Measurements from ENCODE around the gene CD320.

CD320 gene

DNA sequence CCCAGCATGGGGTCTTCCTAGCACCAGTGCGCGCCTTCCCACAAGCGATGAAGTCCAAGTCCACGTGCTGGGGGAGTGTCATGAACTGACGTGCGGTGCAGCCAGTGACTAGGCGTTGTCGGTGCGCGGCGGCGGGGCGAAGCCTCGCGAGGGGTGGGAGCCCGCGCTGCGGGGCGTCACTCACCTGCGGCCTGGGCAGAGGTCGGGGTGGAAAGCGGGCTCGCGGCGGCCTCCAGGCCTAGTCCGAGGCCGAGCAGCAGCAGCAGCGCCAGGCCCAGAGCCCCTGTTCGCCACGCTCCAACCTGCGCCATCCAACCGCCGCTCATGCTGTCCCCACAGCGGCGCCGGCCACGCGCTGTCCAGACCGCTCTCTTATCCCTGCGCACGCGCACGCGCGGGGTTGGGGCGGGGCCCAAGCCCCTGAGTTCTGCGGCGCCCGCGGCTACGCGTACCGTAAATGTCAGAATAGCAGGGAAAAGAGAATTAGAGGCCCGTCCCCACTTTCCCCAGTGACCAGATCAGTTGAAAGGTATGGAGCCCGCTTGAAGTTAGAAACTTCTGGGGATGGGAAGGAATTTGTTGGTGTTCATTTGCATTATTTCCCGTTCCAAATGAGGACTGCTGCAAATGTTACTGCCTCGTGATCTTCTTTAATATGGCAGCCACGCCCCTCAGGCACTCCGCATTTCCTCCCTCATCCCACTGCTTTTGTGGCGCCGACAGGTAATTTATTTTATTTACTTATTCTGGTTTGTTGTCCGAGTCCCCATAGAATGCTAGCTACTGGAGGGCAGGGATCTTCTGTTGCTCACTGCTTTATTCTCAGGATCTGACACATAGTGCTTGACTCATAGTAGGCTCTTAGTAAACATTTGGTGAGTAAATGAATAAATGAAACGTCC is at the start of gene CD320 (continued):
- TF ChIP-seq, protein P1, sequence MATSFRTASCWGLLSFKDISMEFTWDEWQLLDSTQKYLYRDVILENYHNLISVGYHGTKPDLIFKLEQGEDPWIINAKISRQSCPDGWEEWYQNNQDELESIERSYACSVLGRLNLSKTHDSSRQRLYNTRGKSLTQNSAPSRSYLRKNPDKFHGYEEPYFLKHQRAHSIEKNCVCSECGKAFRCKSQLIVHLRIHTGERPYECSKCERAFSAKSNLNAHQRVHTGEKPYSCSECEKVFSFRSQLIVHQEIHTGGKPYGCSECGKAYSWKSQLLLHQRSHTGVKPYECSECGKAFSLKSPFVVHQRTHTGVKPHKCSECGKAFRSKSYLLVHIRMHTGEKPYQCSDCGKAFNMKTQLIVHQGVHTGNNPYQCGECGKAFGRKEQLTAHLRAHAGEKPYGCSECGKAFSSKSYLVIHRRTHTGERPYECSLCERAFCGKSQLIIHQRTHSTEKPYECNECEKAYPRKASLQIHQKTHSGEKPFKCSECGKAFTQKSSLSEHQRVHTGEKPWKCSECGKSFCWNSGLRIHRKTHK (tag by site-specific recombination; IDR thresholded peaks at IDR 0.05) = no peak
- no peak for TF ChIP-seq ZNF302 (tag by site-specific recombination; IDR thresholded peaks at IDR 0.05; ENCODE audit: low read depth)
- no peak for TF ChIP-seq ZNF16 (tag by site-specific recombination; IDR thresholded peaks at IDR 0.05; ENCODE audit: low read depth)
- TF ChIP-seq, protein P2, sequence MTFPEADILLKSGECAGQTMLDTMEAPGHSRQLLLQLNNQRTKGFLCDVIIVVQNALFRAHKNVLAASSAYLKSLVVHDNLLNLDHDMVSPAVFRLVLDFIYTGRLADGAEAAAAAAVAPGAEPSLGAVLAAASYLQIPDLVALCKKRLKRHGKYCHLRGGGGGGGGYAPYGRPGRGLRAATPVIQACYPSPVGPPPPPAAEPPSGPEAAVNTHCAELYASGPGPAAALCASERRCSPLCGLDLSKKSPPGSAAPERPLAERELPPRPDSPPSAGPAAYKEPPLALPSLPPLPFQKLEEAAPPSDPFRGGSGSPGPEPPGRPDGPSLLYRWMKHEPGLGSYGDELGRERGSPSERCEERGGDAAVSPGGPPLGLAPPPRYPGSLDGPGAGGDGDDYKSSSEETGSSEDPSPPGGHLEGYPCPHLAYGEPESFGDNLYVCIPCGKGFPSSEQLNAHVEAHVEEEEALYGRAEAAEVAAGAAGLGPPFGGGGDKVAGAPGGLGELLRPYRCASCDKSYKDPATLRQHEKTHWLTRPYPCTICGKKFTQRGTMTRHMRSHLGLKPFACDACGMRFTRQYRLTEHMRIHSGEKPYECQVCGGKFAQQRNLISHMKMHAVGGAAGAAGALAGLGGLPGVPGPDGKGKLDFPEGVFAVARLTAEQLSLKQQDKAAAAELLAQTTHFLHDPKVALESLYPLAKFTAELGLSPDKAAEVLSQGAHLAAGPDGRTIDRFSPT (tag by site-specific recombination; IDR thresholded peaks at IDR 0.05) = no peak
- TF ChIP-seq, protein P3, sequence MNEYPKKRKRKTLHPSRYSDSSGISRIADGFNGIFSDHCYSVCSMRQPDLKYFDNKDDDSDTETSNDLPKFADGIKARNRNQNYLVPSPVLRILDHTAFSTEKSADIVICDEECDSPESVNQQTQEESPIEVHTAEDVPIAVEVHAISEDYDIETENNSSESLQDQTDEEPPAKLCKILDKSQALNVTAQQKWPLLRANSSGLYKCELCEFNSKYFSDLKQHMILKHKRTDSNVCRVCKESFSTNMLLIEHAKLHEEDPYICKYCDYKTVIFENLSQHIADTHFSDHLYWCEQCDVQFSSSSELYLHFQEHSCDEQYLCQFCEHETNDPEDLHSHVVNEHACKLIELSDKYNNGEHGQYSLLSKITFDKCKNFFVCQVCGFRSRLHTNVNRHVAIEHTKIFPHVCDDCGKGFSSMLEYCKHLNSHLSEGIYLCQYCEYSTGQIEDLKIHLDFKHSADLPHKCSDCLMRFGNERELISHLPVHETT (tag by site-specific recombination; IDR thresholded peaks at IDR 0.05) = peak; percentile 21; the same call in 1 of the 2 replicates
- no peak for TF ChIP-seq ZNF585B (tag by site-specific recombination; IDR thresholded peaks at IDR 0.05)
- TF ChIP-seq ZBTB8A (tag by site-specific recombination; IDR thresholded peaks at IDR 0.05) = peak; percentile 55; the same call in 1 of the 2 replicates
- TF ChIP-seq, protein P4, sequence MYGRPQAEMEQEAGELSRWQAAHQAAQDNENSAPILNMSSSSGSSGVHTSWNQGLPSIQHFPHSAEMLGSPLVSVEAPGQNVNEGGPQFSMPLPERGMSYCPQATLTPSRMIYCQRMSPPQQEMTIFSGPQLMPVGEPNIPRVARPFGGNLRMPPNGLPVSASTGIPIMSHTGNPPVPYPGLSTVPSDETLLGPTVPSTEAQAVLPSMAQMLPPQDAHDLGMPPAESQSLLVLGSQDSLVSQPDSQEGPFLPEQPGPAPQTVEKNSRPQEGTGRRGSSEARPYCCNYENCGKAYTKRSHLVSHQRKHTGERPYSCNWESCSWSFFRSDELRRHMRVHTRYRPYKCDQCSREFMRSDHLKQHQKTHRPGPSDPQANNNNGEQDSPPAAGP (tag by site-specific recombination; IDR thresholded peaks at IDR 0.05) = no peak; the same call in 1 of the 2 replicates
- TF ChIP-seq, protein P5, sequence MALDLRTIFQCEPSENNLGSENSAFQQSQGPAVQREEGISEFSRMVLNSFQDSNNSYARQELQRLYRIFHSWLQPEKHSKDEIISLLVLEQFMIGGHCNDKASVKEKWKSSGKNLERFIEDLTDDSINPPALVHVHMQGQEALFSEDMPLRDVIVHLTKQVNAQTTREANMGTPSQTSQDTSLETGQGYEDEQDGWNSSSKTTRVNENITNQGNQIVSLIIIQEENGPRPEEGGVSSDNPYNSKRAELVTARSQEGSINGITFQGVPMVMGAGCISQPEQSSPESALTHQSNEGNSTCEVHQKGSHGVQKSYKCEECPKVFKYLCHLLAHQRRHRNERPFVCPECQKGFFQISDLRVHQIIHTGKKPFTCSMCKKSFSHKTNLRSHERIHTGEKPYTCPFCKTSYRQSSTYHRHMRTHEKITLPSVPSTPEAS (tag by site-specific recombination; IDR thresholded peaks at IDR 0.05) = 0 out of 2 replicates have a peak, but pooled peaks have one; percentile 18
- TF ChIP-seq, protein P6, sequence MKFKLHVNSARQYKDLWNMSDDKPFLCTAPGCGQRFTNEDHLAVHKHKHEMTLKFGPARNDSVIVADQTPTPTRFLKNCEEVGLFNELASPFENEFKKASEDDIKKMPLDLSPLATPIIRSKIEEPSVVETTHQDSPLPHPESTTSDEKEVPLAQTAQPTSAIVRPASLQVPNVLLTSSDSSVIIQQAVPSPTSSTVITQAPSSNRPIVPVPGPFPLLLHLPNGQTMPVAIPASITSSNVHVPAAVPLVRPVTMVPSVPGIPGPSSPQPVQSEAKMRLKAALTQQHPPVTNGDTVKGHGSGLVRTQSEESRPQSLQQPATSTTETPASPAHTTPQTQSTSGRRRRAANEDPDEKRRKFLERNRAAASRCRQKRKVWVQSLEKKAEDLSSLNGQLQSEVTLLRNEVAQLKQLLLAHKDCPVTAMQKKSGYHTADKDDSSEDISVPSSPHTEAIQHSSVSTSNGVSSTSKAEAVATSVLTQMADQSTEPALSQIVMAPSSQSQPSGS (tag by site-specific recombination; IDR thresholded peaks at IDR 0.05; ENCODE audit: low read depth) = no peak
- TF ChIP-seq ZNF140 (tag by site-specific recombination; IDR thresholded peaks at IDR 0.05) = no peak
- peak; percentile 76; the same call in 1 of the 2 replicates for TF ChIP-seq TRIM28 (IDR thresholded peaks at IDR 0.05; ENCODE audit: borderline replicate concordance, low read length)
- TF ChIP-seq, protein P7, sequence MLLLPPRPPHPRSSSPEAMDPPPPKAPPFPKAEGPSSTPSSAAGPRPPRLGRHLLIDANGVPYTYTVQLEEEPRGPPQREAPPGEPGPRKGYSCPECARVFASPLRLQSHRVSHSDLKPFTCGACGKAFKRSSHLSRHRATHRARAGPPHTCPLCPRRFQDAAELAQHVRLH (tag by site-specific recombination; IDR thresholded peaks at IDR 0.05) = peak; percentile 69
- TF ChIP-seq, protein P8, sequence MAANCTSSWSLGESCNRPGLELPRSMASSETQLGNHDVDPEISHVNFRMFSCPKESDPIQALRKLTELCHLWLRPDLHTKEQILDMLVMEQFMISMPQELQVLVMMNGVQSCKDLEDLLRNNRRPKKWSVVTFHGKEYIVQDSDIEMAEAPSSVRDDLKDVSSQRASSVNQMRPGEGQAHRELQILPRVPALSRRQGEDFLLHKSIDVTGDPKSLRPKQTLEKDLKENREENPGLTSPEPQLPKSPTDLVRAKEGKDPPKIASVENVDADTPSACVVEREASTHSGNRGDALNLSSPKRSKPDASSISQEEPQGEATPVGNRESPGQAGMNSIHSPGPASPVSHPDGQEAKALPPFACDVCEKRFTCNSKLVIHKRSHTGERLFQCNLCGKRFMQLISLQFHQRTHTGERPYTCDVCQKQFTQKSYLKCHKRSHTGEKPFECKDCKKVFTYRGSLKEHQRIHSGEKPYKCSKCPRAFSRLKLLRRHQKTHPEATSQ (tag by site-specific recombination; IDR thresholded peaks at IDR 0.05) = peak; percentile 94
- no peak; the same call in 1 of the 2 replicates for TF ChIP-seq ZNF664 (tag by site-specific recombination; IDR thresholded peaks at IDR 0.05)
- no peak for TF ChIP-seq PRDM1 (tag by site-specific recombination; IDR thresholded peaks at IDR 0.05)
- TF ChIP-seq, protein P9, sequence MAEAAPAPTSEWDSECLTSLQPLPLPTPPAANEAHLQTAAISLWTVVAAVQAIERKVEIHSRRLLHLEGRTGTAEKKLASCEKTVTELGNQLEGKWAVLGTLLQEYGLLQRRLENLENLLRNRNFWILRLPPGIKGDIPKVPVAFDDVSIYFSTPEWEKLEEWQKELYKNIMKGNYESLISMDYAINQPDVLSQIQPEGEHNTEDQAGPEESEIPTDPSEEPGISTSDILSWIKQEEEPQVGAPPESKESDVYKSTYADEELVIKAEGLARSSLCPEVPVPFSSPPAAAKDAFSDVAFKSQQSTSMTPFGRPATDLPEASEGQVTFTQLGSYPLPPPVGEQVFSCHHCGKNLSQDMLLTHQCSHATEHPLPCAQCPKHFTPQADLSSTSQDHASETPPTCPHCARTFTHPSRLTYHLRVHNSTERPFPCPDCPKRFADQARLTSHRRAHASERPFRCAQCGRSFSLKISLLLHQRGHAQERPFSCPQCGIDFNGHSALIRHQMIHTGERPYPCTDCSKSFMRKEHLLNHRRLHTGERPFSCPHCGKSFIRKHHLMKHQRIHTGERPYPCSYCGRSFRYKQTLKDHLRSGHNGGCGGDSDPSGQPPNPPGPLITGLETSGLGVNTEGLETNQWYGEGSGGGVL (tag by site-specific recombination; IDR thresholded peaks at IDR 0.05) = no peak
- no peak for TF ChIP-seq ZNF768 (tag by site-specific recombination; IDR thresholded peaks at IDR 0.05)
- TF ChIP-seq OSR2 (tag by site-specific recombination; IDR thresholded peaks at IDR 0.05) = peak; percentile 7; the same call in 1 of the 2 replicates
- TF ChIP-seq, protein P10, sequence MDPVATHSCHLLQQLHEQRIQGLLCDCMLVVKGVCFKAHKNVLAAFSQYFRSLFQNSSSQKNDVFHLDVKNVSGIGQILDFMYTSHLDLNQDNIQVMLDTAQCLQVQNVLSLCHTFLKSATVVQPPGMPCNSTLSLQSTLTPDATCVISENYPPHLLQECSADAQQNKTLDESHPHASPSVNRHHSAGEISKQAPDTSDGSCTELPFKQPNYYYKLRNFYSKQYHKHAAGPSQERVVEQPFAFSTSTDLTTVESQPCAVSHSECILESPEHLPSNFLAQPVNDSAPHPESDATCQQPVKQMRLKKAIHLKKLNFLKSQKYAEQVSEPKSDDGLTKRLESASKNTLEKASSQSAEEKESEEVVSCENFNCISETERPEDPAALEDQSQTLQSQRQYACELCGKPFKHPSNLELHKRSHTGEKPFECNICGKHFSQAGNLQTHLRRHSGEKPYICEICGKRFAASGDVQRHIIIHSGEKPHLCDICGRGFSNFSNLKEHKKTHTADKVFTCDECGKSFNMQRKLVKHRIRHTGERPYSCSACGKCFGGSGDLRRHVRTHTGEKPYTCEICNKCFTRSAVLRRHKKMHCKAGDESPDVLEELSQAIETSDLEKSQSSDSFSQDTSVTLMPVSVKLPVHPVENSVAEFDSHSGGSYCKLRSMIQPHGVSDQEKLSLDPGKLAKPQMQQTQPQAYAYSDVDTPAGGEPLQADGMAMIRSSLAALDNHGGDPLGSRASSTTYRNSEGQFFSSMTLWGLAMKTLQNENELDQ (tag by site-specific recombination; IDR thresholded peaks at IDR 0.05; ENCODE audit: low read depth) = no peak
- TF ChIP-seq ZNF514 (tag by site-specific recombination; IDR thresholded peaks at IDR 0.05) = no peak
- TF ChIP-seq ZNF121 (tag by site-specific recombination; IDR thresholded peaks at IDR 0.05) = no peak
